A673 (cell line): ENCODE data around the gene LRCOL1. TPM values are rescaled to one million over a fixed set of nuclear protein-coding genes. Genes with fewer than 3 reads are reported as not detected.

Experiments used
- BruUV-seq: library from RNA; stranded (reverse); fragments of 400-500 nt; replicated peaks from 2 replicates; lab custom pipeline; 2021; lab: Mats Ljungman, UMichigan
- CTCF ChIA-PET: fragments of 300-600 bp; sonication (Branson Sonifier 250); formaldehyde crosslinking; loops from one replicate; lab custom pipeline; 2022; ENCODE audit warnings: antibody characterized with exemption; lab: Charles Lee
- POLR2A ChIA-PET: fragments of 300-600 bp; sonication (Branson Sonifier 250); formaldehyde crosslinking; loops from one replicate; lab custom pipeline; 2022; ENCODE audit warnings: antibody characterized with exemption; ENCODE audit not compliant: low non-redundant PET; lab: Charles Lee
- DNase-seq: peaks from one replicate; pipeline ENCODE4 v3.0.0-alpha.2; 2015; ENCODE audit warnings: low spot score
- H3K27ac ChIP-seq: fragments of 200-600 bp; sonication (generic); 2 replicates; pipeline ENCODE4 v1.5.1; 2016; ENCODE audit warnings: mixed run types, low read depth, mild to moderate bottlenecking, mixed read lengths, antibody characterized with exemption, low read length; ENCODE audit not compliant: poor library complexity, severe bottlenecking
- H3K27me3 ChIP-seq: fragments of 200-600 bp; sonication (generic); replicated peaks from 2 replicates; pipeline ENCODE4 v1.6.1; 2017; ENCODE audit warnings: mixed run types, low read depth, mild to moderate bottlenecking, mixed read lengths, antibody characterized with exemption, low read length; ENCODE audit not compliant: insufficient read depth, poor library complexity
- H3K36me3 ChIP-seq: fragments of 200-600 bp; sonication (generic); 2 replicates; pipeline ENCODE4 v1.6.1; 2016; ENCODE audit warnings: mixed run types, mild to moderate bottlenecking, mixed read lengths, antibody characterized with exemption, low read length; ENCODE audit not compliant: insufficient read depth, poor library complexity, severe bottlenecking
- H3K4me1 ChIP-seq: fragments of 200-600 bp; sonication (generic); 2 replicates; pipeline ENCODE4 v1.6.1; 2017; ENCODE audit warnings: mixed run types, mild to moderate bottlenecking, mixed read lengths, antibody characterized with exemption, low read length; ENCODE audit not compliant: insufficient read depth, poor library complexity, severe bottlenecking
- H3K4me3 ChIP-seq: fragments of 200-600 bp; sonication (generic); 2 replicates; pipeline ENCODE4 v1.5.1; 2016; ENCODE audit warnings: low read depth, mixed run types, mild to moderate bottlenecking, mixed read lengths, low read length; ENCODE audit not compliant: poor library complexity, severe bottlenecking
- H3K9me3 ChIP-seq: fragments of 200-600 bp; sonication (generic); 2 replicates; pipeline ENCODE4 v1.6.1; 2016; ENCODE audit warnings: mixed run types, low read depth, mild to moderate bottlenecking, mixed read lengths, antibody characterized with exemption, low read length; ENCODE audit not compliant: poor library complexity, severe bottlenecking
- CTCF ChIP-seq: fragments of 300-800, 200-600 bp; sonication (generic); conservative IDR thresholded peaks from 2 replicates; pipeline ENCODE4 v1.5.1; 2017; ENCODE audit warnings: low read depth, mild to moderate bottlenecking, antibody characterized with exemption, low read length, moderate library complexity, mixed read lengths
- EZH2 ChIP-seq: fragments of 200-600 bp; sonication (generic); IDR thresholded peaks from 2 replicates; pipeline ENCODE4 v1.6.1; 2017; ENCODE audit warnings: borderline replicate concordance, low read depth, mild to moderate bottlenecking, mixed read lengths, antibody characterized with exemption, low read length; ENCODE audit not compliant: poor library complexity, severe bottlenecking
- intact Hi-C: fragments of 100-400 bp; cut with micrococcal nuclease; formaldehyde crosslinking; loops from one replicate; pipeline ENCODE4 v1.10.0; 2022; ENCODE audit not compliant: unreplicated experiment
- total RNA-seq: library from RNA; stranded (reverse); gene quantifications from 2 replicates; pipeline ENCODE4 v1.2.3, GENCODE V29; 2021

Gene LRCOL1
- total RNA-seq, 1 experiment from 2014 or later = not detected

DNA sequence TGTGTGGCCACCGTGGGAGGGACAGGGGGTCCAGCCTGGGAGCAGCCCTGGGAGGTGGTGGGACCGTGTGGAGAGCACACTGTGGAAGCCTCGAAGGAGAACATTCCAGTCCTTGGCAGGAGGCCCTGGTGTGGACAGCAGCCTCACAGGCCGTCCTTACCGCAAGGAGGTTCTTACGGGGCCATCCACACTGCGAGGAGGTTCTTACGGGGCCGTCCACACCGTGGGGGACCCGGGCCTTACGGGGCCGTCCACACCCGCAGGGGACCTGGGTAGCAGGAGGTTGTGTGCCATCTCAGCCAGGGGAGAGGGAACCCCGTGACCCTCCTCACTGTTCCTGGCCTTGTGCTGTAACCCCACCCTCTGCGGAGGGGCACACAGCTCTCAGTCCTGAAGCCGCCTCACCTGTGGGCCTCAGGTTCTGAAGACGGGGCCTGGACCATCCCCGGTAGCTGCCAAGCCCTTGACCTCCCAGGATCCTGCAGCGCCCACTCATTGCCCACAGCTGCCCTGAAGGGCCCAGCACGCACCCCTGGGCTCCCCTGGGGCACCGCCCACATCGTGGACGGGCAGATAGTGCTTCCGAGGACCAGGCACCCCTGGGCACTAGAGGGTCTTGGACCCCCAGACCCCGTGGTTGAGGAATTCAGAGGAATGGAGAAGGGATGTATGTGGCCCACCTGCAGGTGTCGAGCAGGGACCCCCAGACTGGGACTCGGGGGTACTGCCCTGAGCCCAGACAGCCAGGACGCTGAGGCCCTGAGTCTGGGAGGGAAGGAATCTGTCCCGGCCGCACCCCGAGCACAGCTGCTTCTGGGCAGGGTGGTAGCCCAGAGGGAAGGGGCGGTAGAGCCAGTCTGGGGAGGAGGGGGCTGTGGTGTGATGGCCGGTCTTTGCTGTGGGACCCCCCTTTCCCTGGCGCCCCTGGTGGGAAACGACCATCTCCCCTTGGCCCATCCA, 37.3 kb downstream of the LRCOL1 start:
- H3K9me3 ChIP-seq = no peaks in the 10 kb centered on the region
- intact Hi-C loops = no loop called here
- H3K27ac ChIP-seq = no peak overlapping the region
- TF ChIP-seq CTCF (no peak), EZH2 (no peak)
- no TSS peak for BruUV-seq
- H3K27me3 ChIP-seq = no peaks in the 10 kb centered on the region
- no peak for DNase-seq
- POLR2A ChIA-PET = no interaction called here
- H3K4me1 ChIP-seq = no peaks in the 10 kb centered on the region
- peaks cover 46% of the 10 kb centered on the region for H3K36me3 ChIP-seq
- H3K4me3 ChIP-seq = no peak overlapping the region
- CTCF ChIA-PET = no interaction called here

- Histone ChIP-seq H3K27ac (no peak overlapping the region), H3K4me1 (no peaks in the 10 kb centered on the region), H3K36me3 (peaks cover 38% of the 10 kb centered on the region), H3K4me3 (no peak overlapping the region), H3K9me3 (no peaks in the 10 kb centered on the region), H3K27me3 (no peaks in the 10 kb centered on the region)
- TF ChIP-seq EZH2 (no peak), CTCF (no peak)
- intact Hi-C loops = no loop called here
- no peak for DNase-seq
- ChIA-PET POLR2A (no interaction called here), CTCF (interaction anchor here (0.6 kb wide), 1 partner anchor 157 kb away, joined by 3 read pairs; no protein-coding TSS in a partner anchor)
- no TSS peak for BruUV-seq
These were observed 38.3 kb downstream of the LRCOL1 start for GRCh38 chr12:132572106-132572505.

- Histone ChIP-seq H3K9me3 (no peaks in the 10 kb centered on the region), H3K4me1 (no peaks in the 10 kb centered on the region), H3K36me3 (peaks cover 33% of the 10 kb centered on the region), H3K27ac (no peak overlapping the region), H3K4me3 (no peak overlapping the region), H3K27me3 (no peaks in the 10 kb centered on the region)
- CTCF ChIA-PET = interaction anchor here (0.6 kb wide), 1 partner anchor 157 kb away, joined by 3 read pairs; no protein-coding TSS in a partner anchor
- no TSS peak for BruUV-seq
- no peak for TF ChIP-seq EZH2
- TF ChIP-seq CTCF = no peak
- intact Hi-C loops = no loop called here
- DNase-seq = no peak
- POLR2A ChIA-PET = no interaction called here
These were observed 38.8 kb downstream of the LRCOL1 start for GRCh38 chr12:132571598-132571997.
